WTC11 (cell line): ENCODE results near the gene SIM2. TPM values are rescaled to one million over a fixed set of nuclear protein-coding genes. Genes with fewer than 3 reads are reported as not detected.
"Not testable (repeated sequence)": the region's sequence is repeated elsewhere in the genome, so short reads cannot be mapped to it uniquely, and the experiment has no call there.

Experiments used
- ATAC-seq: fragments of 200-7000 bp; cut with Tn5 transposase; 2 replicates; pipeline ENCODE4 v1.10.0; 2021; ENCODE audit warnings: mild to moderate bottlenecking, moderate library complexity
- CTCF ChIA-PET: fragments of 300-600 bp; sonication (Branson Sonifier 250); formaldehyde crosslinking; loops from one replicate; lab custom pipeline; 2021; ENCODE audit warnings: antibody characterized with exemption; lab: Charles Lee
- POLR2A ChIA-PET: fragments of 350-600 bp; sonication (Branson Sonifier 250); formaldehyde crosslinking; loops from one replicate; lab custom pipeline; 2021; ENCODE audit warnings: antibody characterized with exemption; lab: Charles Lee
- DNase-seq: peaks from one replicate; pipeline ENCODE4 v3.0.0; 2021; ENCODE audit warnings: low spot score
- H3K27ac Mint-ChIP-seq: 2 replicates; pipeline ENCODE4 v1.8.0; 2021; ENCODE audit warnings: mixed read lengths
- H3K27me3 Mint-ChIP-seq: 2 replicates; pipeline ENCODE4 v1.8.0; 2021; ENCODE audit warnings: low read depth, mild to moderate bottlenecking, moderate library complexity, mixed read lengths
- H3K36me3 Mint-ChIP-seq: 2 replicates; pipeline ENCODE4 v1.8.0; 2021; ENCODE audit warnings: mixed read lengths
- H3K4me1 Mint-ChIP-seq: 2 replicates; pipeline ENCODE4 v1.8.0; 2022; ENCODE audit warnings: mixed read lengths
- H3K4me3 Mint-ChIP-seq: 2 replicates; pipeline ENCODE4 v1.8.0; 2021; ENCODE audit warnings: mild to moderate bottlenecking, moderate library complexity, mixed read lengths
- H3K9me3 Mint-ChIP-seq: 2 replicates; pipeline ENCODE4 v1.8.0; 2021; ENCODE audit warnings: mixed read lengths
- CBFB ChIP-seq: sonication (generic); formaldehyde crosslinking; IDR thresholded peaks from 2 replicates; pipeline ENCODE4 v1.8.1; 2022; ENCODE audit warnings: mild to moderate bottlenecking, low read depth, missing genetic modification reagents
- CREM ChIP-seq: sonication (generic); formaldehyde crosslinking; IDR thresholded peaks from 2 replicates; pipeline ENCODE4 v1.8.1; 2022; ENCODE audit warnings: mild to moderate bottlenecking, missing genetic modification reagents, moderate library complexity
- FOXJ3 ChIP-seq: sonication (generic); formaldehyde crosslinking; IDR thresholded peaks from 2 replicates; pipeline ENCODE4 v1.9.0; 2021; ENCODE audit warnings: missing genetic modification reagents, mild to moderate bottlenecking, borderline replicate concordance
- KAT7 ChIP-seq: sonication (generic); formaldehyde crosslinking; IDR thresholded peaks from 2 replicates; pipeline ENCODE4 v1.8.1; 2023; ENCODE audit warnings: missing genetic modification reagents, mild to moderate bottlenecking, borderline replicate concordance
- NFE2L1 ChIP-seq: sonication (generic); formaldehyde crosslinking; IDR thresholded peaks from 2 replicates; pipeline ENCODE4 v1.8.1; 2023; ENCODE audit warnings: missing genetic modification reagents
- PRRX2 ChIP-seq: fragments of 250-450 bp; sonication (Bioruptor Pico); IDR thresholded peaks from 2 replicates; pipeline ENCODE4 v1.8.0; 2021; ENCODE audit warnings: mild to moderate bottlenecking
- TP53 ChIP-seq: sonication (generic); formaldehyde crosslinking; IDR thresholded peaks from 2 replicates; pipeline ENCODE4 v1.8.1; 2023; ENCODE audit warnings: mild to moderate bottlenecking, missing genetic modification reagents
- ZNF416 ChIP-seq: fragments of 250-450 bp; sonication (Bioruptor Pico); IDR thresholded peaks from 2 replicates; pipeline ENCODE4 v1.9.0; 2021; ENCODE audit warnings: mild to moderate bottlenecking, inconsistent platforms
- ZNF671 ChIP-seq: fragments of 250-450 bp; sonication (Bioruptor Pico); IDR thresholded peaks from 2 replicates; pipeline ENCODE4 v1.8.0; 2021; ENCODE audit warnings: mild to moderate bottlenecking
- total RNA-seq: library from RNA; stranded (reverse); gene quantifications from 3 replicates; pipeline ENCODE4 v1.2.3, GENCODE V29; 2021
- TF ChIP-seq, protein P1 (sequence below): sonication (generic); formaldehyde crosslinking; conservative IDR thresholded peaks from 2 replicates; pipeline ENCODE4 v1.8.1; 2022; ENCODE audit warnings: mild to moderate bottlenecking, missing genetic modification reagents
- TF ChIP-seq, protein P2 (sequence below): sonication (generic); formaldehyde crosslinking; IDR thresholded peaks from 2 replicates; pipeline ENCODE4 v1.8.1; 2023; ENCODE audit warnings: mild to moderate bottlenecking, missing genetic modification reagents
- TF ChIP-seq, protein P3 (sequence below): sonication (generic); formaldehyde crosslinking; IDR thresholded peaks from 2 replicates; pipeline ENCODE4 v1.8.1; 2022; ENCODE audit warnings: missing genetic modification reagents, borderline replicate concordance
- TF ChIP-seq, protein P4 (sequence below): sonication (generic); formaldehyde crosslinking; IDR thresholded peaks from 2 replicates; pipeline ENCODE4 v1.8.1; 2022; ENCODE audit warnings: mild to moderate bottlenecking, missing genetic modification reagents, moderate library complexity, borderline replicate concordance
- TF ChIP-seq, protein P5 (sequence below): sonication (generic); formaldehyde crosslinking; IDR thresholded peaks from 2 replicates; pipeline ENCODE4 v1.8.0; 2022; ENCODE audit warnings: mild to moderate bottlenecking, missing genetic modification reagents
- TF ChIP-seq, protein P6 (sequence below): sonication (generic); formaldehyde crosslinking; IDR thresholded peaks from 2 replicates; pipeline ENCODE4 v1.8.1; 2022; ENCODE audit warnings: low read depth, missing genetic modification reagents, borderline replicate concordance
- TF ChIP-seq, protein P7 (sequence below): sonication (generic); formaldehyde crosslinking; IDR thresholded peaks from 2 replicates; pipeline ENCODE4 v1.8.0; 2022; ENCODE audit warnings: missing genetic modification reagents
- TF ChIP-seq, protein P8 (sequence below): fragments of 250-450 bp; sonication (Bioruptor Pico); IDR thresholded peaks from 2 replicates; pipeline ENCODE4 v1.9.0; 2021; ENCODE audit warnings: moderate library complexity, mild to moderate bottlenecking, inconsistent platforms, borderline replicate concordance

The SIM2 gene
- total RNA-seq, 1 experiment from 2014 or later = 0.17 TPM

DNA sequence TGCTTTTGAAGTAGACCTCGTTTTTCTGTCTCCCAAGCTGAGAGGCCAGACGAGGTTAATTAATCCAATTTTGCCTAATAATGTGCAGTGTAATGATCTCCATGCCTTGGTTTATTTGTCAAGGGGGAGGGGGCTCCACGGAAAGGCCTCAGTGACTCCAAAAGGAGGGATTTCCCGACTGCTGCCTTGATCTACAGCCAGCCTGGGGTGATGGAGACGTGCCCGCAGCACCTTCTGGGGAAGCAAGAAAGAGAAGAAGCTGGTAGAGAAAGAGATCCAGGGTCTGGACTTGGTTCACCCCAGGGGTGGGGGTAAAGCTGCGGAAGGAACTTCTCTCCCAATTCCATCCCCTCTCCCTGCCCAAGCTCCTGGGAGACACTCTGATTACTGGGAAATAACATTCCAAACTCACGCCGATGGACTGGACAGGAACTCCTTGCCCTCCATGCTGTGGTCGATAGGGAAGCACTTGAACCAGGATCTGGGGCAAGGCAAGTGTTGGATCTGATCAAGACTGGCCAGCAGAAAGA lies 44.1 kb upstream of the SIM2 start (continued):
- TF ChIP-seq NFE2L1 = no peak
- no peak for TF ChIP-seq FOXJ3 (CRISPR knock-in tag)
- no peak for TF ChIP-seq TP53 (CRISPR knock-in tag)
- no peak for TF ChIP-seq ZNF416
- TF ChIP-seq, protein P1, sequence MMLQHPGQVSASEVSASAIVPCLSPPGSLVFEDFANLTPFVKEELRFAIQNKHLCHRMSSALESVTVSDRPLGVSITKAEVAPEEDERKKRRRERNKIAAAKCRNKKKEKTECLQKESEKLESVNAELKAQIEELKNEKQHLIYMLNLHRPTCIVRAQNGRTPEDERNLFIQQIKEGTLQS (CRISPR knock-in tag) = no peak
- TF ChIP-seq CREM (CRISPR knock-in tag) = no peak
- TF ChIP-seq PRRX2 (CRISPR knock-in tag) = no peak
- TF ChIP-seq, protein P2, sequence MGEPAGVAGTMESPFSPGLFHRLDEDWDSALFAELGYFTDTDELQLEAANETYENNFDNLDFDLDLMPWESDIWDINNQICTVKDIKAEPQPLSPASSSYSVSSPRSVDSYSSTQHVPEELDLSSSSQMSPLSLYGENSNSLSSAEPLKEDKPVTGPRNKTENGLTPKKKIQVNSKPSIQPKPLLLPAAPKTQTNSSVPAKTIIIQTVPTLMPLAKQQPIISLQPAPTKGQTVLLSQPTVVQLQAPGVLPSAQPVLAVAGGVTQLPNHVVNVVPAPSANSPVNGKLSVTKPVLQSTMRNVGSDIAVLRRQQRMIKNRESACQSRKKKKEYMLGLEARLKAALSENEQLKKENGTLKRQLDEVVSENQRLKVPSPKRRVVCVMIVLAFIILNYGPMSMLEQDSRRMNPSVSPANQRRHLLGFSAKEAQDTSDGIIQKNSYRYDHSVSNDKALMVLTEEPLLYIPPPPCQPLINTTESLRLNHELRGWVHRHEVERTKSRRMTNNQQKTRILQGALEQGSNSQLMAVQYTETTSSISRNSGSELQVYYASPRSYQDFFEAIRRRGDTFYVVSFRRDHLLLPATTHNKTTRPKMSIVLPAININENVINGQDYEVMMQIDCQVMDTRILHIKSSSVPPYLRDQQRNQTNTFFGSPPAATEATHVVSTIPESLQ (CRISPR knock-in tag) = no peak
- TF ChIP-seq, protein P3, sequence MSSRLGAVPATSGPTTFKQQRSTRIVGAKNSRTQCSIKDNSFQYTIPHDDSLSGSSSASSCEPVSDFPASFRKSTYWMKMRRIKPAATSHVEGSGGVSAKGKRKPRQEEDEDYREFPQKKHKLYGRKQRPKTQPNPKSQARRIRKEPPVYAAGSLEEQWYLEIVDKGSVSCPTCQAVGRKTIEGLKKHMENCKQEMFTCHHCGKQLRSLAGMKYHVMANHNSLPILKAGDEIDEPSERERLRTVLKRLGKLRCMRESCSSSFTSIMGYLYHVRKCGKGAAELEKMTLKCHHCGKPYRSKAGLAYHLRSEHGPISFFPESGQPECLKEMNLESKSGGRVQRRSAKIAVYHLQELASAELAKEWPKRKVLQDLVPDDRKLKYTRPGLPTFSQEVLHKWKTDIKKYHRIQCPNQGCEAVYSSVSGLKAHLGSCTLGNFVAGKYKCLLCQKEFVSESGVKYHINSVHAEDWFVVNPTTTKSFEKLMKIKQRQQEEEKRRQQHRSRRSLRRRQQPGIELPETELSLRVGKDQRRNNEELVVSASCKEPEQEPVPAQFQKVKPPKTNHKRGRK (CRISPR knock-in tag) = no peak
- no peak for TF ChIP-seq KAT7
- TF ChIP-seq, protein P4, sequence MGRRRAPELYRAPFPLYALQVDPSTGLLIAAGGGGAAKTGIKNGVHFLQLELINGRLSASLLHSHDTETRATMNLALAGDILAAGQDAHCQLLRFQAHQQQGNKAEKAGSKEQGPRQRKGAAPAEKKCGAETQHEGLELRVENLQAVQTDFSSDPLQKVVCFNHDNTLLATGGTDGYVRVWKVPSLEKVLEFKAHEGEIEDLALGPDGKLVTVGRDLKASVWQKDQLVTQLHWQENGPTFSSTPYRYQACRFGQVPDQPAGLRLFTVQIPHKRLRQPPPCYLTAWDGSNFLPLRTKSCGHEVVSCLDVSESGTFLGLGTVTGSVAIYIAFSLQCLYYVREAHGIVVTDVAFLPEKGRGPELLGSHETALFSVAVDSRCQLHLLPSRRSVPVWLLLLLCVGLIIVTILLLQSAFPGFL = no peak
- TF ChIP-seq, protein P5, sequence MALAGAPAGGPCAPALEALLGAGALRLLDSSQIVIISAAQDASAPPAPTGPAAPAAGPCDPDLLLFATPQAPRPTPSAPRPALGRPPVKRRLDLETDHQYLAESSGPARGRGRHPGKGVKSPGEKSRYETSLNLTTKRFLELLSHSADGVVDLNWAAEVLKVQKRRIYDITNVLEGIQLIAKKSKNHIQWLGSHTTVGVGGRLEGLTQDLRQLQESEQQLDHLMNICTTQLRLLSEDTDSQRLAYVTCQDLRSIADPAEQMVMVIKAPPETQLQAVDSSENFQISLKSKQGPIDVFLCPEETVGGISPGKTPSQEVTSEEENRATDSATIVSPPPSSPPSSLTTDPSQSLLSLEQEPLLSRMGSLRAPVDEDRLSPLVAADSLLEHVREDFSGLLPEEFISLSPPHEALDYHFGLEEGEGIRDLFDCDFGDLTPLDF (CRISPR knock-in tag) = no peak
- TF ChIP-seq CBFB (CRISPR knock-in tag) = no peak

DNA sequence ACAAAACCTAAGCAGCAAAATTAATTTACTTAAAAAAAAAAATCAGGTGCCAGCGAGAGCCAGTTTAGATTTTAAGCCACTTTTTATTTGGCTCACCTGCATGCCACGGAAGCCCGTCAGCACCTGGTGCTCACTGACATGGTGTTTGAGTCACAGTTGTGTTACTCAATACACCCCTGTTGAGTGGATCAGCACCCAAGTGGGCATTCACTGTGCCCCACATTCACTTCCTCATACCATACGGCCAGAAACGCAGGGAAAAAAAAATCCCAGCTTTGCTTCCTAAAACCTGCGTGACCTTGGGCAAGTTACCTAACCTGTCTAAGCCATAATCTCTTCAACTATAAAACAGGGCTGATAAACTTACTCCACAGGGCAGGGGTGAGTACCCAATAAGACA lies 42.8 kb upstream of the SIM2 start:
- H3K27me3 Mint-ChIP-seq = no peaks in the 10 kb centered on the region; the same call in 1 of the 2 replicates
- TF ChIP-seq CBFB (CRISPR knock-in tag) (no peak), ZNF671 (CRISPR knock-in tag) (no peak)
- TF ChIP-seq, protein P6, sequence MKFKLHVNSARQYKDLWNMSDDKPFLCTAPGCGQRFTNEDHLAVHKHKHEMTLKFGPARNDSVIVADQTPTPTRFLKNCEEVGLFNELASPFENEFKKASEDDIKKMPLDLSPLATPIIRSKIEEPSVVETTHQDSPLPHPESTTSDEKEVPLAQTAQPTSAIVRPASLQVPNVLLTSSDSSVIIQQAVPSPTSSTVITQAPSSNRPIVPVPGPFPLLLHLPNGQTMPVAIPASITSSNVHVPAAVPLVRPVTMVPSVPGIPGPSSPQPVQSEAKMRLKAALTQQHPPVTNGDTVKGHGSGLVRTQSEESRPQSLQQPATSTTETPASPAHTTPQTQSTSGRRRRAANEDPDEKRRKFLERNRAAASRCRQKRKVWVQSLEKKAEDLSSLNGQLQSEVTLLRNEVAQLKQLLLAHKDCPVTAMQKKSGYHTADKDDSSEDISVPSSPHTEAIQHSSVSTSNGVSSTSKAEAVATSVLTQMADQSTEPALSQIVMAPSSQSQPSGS = no peak
- TF ChIP-seq, protein P5 (CRISPR knock-in tag) = no peak
- TF ChIP-seq, protein P7, sequence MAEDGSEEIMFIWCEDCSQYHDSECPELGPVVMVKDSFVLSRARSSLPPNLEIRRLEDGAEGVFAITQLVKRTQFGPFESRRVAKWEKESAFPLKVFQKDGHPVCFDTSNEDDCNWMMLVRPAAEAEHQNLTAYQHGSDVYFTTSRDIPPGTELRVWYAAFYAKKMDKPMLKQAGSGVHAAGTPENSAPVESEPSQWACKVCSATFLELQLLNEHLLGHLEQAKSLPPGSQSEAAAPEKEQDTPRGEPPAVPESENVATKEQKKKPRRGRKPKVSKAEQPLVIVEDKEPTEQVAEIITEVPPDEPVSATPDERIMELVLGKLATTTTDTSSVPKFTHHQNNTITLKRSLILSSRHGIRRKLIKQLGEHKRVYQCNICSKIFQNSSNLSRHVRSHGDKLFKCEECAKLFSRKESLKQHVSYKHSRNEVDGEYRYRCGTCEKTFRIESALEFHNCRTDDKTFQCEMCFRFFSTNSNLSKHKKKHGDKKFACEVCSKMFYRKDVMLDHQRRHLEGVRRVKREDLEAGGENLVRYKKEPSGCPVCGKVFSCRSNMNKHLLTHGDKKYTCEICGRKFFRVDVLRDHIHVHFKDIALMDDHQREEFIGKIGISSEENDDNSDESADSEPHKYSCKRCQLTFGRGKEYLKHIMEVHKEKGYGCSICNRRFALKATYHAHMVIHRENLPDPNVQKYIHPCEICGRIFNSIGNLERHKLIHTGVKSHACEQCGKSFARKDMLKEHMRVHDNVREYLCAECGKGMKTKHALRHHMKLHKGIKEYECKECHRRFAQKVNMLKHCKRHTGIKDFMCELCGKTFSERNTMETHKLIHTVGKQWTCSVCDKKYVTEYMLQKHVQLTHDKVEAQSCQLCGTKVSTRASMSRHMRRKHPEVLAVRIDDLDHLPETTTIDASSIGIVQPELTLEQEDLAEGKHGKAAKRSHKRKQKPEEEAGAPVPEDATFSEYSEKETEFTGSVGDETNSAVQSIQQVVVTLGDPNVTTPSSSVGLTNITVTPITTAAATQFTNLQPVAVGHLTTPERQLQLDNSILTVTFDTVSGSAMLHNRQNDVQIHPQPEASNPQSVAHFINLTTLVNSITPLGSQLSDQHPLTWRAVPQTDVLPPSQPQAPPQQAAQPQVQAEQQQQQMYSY = no peak
- TF ChIP-seq, protein P8, sequence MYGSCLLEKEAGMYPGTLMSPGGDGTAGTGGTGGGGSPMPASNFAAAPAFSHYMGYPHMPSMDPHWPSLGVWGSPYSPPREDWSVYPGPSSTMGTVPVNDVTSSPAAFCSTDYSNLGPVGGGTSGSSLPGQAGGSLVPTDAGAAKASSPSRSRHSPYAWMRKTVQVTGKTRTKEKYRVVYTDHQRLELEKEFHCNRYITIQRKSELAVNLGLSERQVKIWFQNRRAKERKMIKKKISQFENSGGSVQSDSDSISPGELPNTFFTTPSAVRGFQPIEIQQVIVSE = no peak
- POLR2A ChIA-PET = no interaction called here
- peaks cover 5% of the 10 kb centered on the region for H3K9me3 Mint-ChIP-seq
- H3K4me3 Mint-ChIP-seq = no peak overlapping the region
- ATAC-seq (no peak), DNase-seq (no peak)
- H3K4me1 Mint-ChIP-seq = no peaks in the 10 kb centered on the region
- H3K36me3 Mint-ChIP-seq = no peaks in the 10 kb centered on the region
- CTCF ChIA-PET = interaction anchor here (3.8 kb wide), 1 partner anchor 25 kb away, joined by 10 read pairs; no protein-coding TSS in a partner anchor
- H3K27ac Mint-ChIP-seq = no peak overlapping the region

DNA sequence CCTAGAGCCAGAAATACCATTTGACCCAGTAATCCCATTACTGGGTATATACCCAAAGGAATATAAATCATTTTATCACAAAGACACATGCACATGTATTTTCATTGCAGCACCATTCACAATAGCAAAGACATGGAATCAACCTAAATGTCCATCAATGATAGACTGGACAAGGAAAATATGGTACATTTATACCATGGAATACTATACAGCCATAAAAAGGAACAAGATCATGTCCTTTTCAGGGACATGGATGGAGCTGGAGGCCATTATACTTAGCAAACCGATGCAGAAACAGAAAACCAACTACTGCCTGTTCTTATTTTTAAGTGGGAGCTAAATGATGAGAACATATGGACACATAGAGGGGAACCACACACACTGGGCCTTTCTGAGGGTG lies 41.6 kb upstream of the SIM2 start:
- POLR2A ChIA-PET, H3K27ac Mint-ChIP-seq, H3K36me3 Mint-ChIP-seq, DNase-seq, H3K4me3 Mint-ChIP-seq, H3K27me3 Mint-ChIP-seq, H3K9me3 Mint-ChIP-seq, H3K4me1 Mint-ChIP-seq, ATAC-seq: not testable (repeated sequence)
- CTCF ChIA-PET = interaction anchor here (0.7 kb wide), 1 partner anchor 127 kb away, joined by 3 read pairs; no protein-coding TSS in a partner anchor
